Lung microvascular endothelial cell (primary cell): ENCODE results near the gene CRISPLD2. TPM values are rescaled to one million over a fixed set of nuclear protein-coding genes. Genes with fewer than 3 reads are reported as not detected.
A peak's percentile ranks its signal among the peaks of the same experiment; 100 is the strongest.

ENCODE experiments used
- DNase-seq, 2 donors: peaks; one replicate each; pipeline versions ENCODE4 v3.0.0 to v3.0.0-alpha.2; 2010; ENCODE audit warnings: low read depth in 2 of 2
- total RNA-seq: library from RNA; depleted of rRNA; stranded (reverse); fragments of >200 nt; gene quantifications from 2 replicates; pipeline ENCODE4 v1.2.1, GENCODE V29; 2014

Gene CRISPLD2
- total RNA-seq, 1 donor from 2014 or later, result 0.20 TPM

- DNase-seq, result peak; percentile 80 to 89
These were observed 132.8 kb downstream of the CRISPLD2 start for GRCh38 chr16:84952335-84953189.

- DNase-seq, result peak in 1 of 2 donors; percentile 18
These were observed 133.5 kb downstream of the CRISPLD2 start for GRCh38 chr16:84953190-84953746.

GRCh38 chr16:84955427-84955826, 135.6 kb downstream of the CRISPLD2 start:
- no peak for DNase-seq

GRCh38 chr16:84957192-84957591, 137.4 kb downstream of the CRISPLD2 start:
- no peak for DNase-seq

GRCh38 chr16:84957792-84958191, 138.0 kb downstream of the CRISPLD2 start:
- DNase-seq, result no peak

Other genes starting within 250 kb of the CRISPLD2 start
- gene COTL1, start 201.9 kb upstream of the CRISPLD2 start, total RNA-seq, result 107 and 116 TPM in 2 replicates
- gene KLHL36, start 171.5 kb upstream of the CRISPLD2 start, total RNA-seq, result 33.1 and 49.8 TPM in 2 replicates
- gene USP10, start 120.0 kb upstream of the CRISPLD2 start, total RNA-seq, result 27.0 and 39.3 TPM in 2 replicates
- 27.7 and 32.9 TPM in 2 replicates for gene ZDHHC7, start 191.6 kb downstream of the CRISPLD2 start, total RNA-seq
- 14.4 and 20.8 TPM in 2 replicates for gene KIAA0513, start 207.8 kb downstream of the CRISPLD2 start, total RNA-seq